DMS 273 treated with DMSO at 0.1 percent for 48 hours (cell line): ENCODE data around the gene VIPR1.

ENCODE experiments used
- DNase-seq: peaks from one replicate; lab custom pipeline; 2025; lab: John Stamatoyannopoulos, UW

Gene VIPR1

GRCh38 chr3:42510325-42510724 lies 7.9 kb downstream of the VIPR1 start:
- DNase-seq = no peak

DNA sequence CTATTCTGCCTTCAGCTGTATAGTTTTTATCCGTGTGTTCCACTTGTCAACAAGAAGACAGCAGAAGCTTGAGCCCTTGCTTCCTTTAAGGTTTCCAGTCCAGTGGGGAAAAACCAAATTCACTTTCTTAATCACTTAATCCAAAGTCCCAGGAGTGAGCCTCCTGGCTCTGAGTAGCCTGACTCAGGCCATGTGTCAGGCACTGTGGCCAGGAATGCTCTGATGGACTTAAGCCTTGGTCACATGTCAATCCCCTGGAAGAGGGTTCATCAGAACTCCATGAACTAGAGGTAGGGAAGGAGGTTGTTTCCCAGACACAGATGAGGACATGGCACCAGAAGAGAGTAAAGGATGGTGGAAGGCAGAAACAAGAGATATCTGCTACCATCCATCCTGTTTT lies 8.8 kb downstream of the VIPR1 start:
- no peak for DNase-seq

GRCh38 chr3:42511736-42512135 lies 9.3 kb downstream of the VIPR1 start:
- DNase-seq = no peak

DNA sequence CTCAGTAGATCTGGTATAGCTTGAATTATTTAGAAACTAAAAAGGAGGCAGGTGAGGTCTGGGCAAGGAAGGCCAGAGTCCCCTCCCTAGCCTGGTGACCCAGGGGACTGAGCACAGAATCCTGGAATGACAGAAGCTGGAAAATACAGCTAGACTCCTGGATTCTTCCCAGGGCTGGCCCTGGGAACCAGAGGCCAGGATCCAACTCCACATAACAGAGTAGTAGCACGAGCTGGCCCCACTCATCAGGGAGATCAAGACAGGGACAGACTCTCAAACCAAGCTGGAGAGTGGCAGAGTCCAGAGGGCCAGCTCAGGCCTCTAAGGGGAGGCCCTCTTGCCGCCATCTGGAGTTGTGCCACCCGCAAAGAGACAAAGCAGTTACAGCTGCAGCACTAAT lies 10.7 kb downstream of the VIPR1 start:
- DNase-seq = no peak

- DNase-seq = no peak
Measured at GRCh38 chr3:42513521-42513920, 11.1 kb downstream of the VIPR1 start.

DNA sequence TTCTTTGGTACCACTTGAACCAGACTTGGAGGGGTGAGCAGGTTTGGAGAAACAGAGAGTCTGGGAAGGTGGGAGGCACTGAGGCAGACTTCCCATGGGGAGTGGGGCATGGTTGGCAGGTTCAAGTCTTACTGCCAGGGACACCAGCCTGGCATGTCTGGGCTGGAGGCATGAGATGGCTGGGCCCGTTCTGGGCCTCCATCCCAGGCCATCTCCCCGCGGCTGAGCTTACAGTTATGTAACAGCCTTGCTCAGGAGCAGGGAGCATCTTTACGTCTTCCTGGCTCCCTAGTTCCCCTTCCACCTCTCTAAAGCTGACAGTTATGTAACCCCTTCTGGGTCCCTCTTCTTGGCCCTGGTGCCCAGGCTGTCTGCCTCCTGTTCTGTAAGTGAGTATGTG lies 12.4 kb downstream of the VIPR1 start:
- no peak for DNase-seq

DNA sequence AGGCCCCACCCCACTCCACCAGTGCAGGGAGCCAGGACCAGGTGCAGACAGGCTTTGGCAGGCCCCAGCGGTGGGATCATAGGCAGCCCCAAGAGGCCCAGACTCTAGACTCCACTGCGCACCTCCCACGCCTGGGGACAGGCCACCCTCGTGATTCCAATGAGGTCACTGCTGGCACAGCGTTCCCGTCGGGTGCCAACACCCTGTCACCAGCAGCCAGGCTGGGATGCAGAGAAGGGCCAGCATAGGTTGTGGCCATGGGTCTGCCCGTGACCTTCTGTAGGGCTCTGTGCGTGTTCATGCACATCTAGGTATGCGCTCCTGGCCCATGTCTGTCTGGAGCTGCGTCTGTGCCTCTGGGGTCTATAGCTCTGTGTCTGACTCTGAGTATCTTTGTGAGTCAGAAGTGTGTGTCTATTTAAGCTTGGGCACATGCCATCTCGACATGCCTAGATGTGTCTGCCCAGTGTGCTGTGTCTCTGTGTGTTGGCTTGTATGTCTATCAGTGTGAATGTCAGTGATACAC lies 13.0 kb downstream of the VIPR1 start:
- no peak for DNase-seq

DNA sequence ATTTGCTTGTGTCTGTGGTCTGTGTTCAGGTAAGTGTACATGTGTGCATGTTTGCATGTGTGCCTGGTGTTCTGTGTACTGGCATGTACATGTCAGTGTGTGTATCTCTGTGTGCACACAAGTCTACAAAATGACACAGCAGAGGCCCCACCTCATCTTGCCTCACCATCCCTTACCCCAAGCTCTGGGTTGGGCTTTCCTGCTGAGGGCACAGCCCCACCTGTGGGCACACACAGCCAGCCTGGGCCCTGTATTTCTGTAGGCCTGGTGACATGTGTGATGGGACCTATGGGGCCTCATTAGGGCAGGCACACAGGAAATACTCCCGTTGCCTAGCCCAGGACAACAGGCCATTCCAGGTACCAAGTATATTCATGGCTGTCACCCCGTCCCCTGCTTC lies 13.5 kb downstream of the VIPR1 start:
- no peak for DNase-seq

- no peak for DNase-seq
Measured at GRCh38 chr3:42516443-42516842, 14.0 kb downstream of the VIPR1 start.

GRCh38 chr3:42517117-42517516 lies 14.7 kb downstream of the VIPR1 start:
- DNase-seq = no peak

DNA sequence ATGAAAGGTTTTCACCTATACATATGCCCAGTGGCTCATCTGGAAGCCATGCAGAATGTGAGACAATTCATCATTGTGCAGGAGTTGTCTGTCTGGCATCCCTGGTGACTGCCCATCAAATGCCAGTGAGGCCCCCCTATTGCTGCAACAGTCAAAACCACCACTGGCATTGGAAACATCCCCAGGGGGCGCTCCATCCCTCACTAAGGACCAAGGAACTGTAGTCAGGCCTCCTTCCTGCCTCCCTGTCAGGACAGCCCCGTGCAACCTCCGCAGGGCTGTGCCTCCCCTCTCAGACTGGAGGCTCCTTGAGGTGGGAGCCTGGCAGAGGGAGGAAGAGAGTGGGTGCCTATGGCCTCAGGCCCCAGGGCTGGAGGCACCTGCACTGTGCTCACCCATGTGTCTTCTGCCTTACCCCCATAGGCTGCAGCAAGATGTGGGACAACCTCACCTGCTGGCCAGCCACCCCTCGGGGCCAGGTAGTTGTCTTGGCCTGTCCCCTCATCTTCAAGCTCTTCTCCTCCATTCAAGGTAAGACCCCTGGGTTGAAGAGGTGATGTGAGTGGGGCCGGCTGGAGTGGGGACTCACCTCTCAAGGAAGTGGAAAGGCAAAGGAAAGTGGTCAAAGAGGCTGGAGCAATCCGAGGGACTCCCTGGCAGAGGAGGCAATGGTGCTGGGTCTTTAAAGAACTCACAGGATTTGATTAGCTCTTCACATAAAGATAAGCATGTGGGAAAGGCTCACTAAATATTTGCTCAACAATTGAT lies 16.5 kb downstream of the VIPR1 start:
- no peak for DNase-seq

- no peak for DNase-seq
Measured at GRCh38 chr3:42519568-42519962, 17.1 kb downstream of the VIPR1 start.

- DNase-seq = no peak
Measured at GRCh38 chr3:42520336-42520735, 17.9 kb downstream of the VIPR1 start.

GRCh38 chr3:42520906-42521305 lies 18.5 kb downstream of the VIPR1 start:
- no peak for DNase-seq

DNA sequence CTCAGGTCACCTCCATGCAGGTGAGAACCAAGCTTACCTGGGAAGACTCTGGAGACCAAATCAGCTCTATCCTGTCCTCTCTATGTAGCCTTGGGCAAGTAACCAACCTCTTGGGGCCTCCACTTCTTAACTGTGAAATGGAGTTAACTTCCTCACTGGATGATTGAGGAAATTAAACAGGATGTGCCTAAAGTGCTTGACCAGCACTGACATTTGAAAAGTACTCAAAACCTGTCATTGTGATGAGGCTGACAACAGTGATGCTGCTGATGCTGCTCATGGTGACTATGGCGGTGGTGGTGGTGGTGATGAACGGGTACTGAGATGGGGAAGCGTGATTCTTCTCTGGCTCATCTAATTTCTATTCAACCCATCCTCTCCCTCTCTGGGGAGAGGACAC lies 22.3 kb downstream of the VIPR1 start:
- DNase-seq = no peak

GRCh38 chr3:42525212-42525611 lies 22.8 kb downstream of the VIPR1 start:
- no peak for DNase-seq

GRCh38 chr3:42525736-42526345 lies 23.4 kb downstream of the VIPR1 start:
- DNase-seq = no peak

- DNase-seq = no peak
Measured at GRCh38 chr3:42526616-42527367, 24.3 kb downstream of the VIPR1 start.

- DNase-seq = no peak
Measured at GRCh38 chr3:42527368-42527917, 25.0 kb downstream of the VIPR1 start.

DNA sequence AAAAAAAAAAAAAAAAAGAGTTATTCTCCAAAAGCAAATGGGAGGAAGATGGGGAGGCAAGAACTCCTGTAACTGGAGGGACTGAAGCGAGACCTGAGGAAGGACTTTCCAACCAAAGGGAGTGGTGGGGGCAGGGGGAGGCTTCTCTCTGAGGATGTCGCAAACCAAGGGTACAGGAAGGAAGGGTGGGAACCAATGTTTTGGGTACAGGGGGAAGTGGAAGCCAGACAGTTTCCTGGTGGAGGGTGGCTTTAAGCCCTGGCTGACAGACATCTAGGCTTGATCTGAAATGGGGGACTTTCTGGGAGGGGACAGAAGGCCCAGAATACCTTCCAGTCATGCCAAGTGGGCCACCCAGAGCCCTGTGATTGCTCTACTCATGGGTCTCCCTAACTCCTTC lies 27.0 kb downstream of the VIPR1 start:
- no peak for DNase-seq

GRCh38 chr3:42530073-42530472 lies 27.6 kb downstream of the VIPR1 start:
- no peak for DNase-seq

GRCh38 chr3:42531470-42531869 lies 29.0 kb downstream of the VIPR1 start:
- DNase-seq = no peak

DNA sequence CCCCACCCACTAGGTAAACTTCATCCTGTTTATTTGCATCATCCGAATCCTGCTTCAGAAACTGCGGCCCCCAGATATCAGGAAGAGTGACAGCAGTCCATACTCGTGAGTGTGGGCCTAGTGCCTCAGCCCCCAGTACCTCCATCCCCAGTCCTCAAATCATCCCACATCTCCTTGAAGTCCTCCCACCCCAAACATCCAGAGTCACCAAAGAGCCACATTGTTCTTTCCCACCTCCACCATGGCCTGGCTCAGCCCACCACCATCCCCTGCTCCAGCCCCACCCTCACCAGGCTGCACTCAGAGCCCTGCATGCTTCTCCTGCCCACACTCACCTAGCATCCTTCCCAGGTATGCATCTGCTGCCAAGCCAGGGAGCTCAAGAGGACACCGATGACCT lies 29.8 kb downstream of the VIPR1 start:
- no peak for DNase-seq
